HK-2 (cell line): ENCODE results near the gene ITPR1.
A peak's percentile ranks its signal among the peaks of the same experiment; 100 is the strongest.

Experiments
- DNase-seq: peaks from one replicate; pipeline ENCODE4 v3.0.0-alpha.2; 2018; ENCODE audit not compliant: unreplicated experiment

Gene ITPR1

GRCh38 chr3:4720316-4721075 lies 227.3 kb downstream of the ITPR1 start:
- no peak for DNase-seq

- DNase-seq: no peak
Measured at GRCh38 chr3:4721511-4721911, 228.4 kb downstream of the ITPR1 start.

- peak; percentile 46 for DNase-seq
Measured at GRCh38 chr3:4722103-4722502, 229.0 kb downstream of the ITPR1 start.

GRCh38 chr3:4724051-4724629 lies 231.0 kb downstream of the ITPR1 start:
- no peak for DNase-seq

GRCh38 chr3:4726549-4726948 lies 233.4 kb downstream of the ITPR1 start:
- DNase-seq: no peak

- no peak for DNase-seq
Measured at GRCh38 chr3:4729061-4729973, 236.2 kb downstream of the ITPR1 start.

- DNase-seq: no peak
Measured at GRCh38 chr3:4730719-4731118, 237.6 kb downstream of the ITPR1 start.

- no peak for DNase-seq
Measured at GRCh38 chr3:4731543-4732111, 238.5 kb downstream of the ITPR1 start.

GRCh38 chr3:4732925-4733324 lies 239.8 kb downstream of the ITPR1 start:
- DNase-seq: no peak

GRCh38 chr3:4734454-4734853 lies 241.3 kb downstream of the ITPR1 start:
- no peak for DNase-seq

- DNase-seq: no peak
Measured at GRCh38 chr3:4735243-4735642, 242.1 kb downstream of the ITPR1 start.

- DNase-seq: no peak
Measured at GRCh38 chr3:4736284-4736861, 243.2 kb downstream of the ITPR1 start.

- no peak for DNase-seq
Measured at GRCh38 chr3:4738737-4739274, 245.7 kb downstream of the ITPR1 start.

- no peak for DNase-seq
Measured at GRCh38 chr3:4739289-4740236, 246.4 kb downstream of the ITPR1 start.

- no peak for DNase-seq
Measured at GRCh38 chr3:4740397-4741105, 247.4 kb downstream of the ITPR1 start.

- DNase-seq: no peak
Measured at GRCh38 chr3:4741106-4741403, 247.9 kb downstream of the ITPR1 start.

GRCh38 chr3:4741404-4742307 lies 248.5 kb downstream of the ITPR1 start:
- DNase-seq: peak; percentile 65

GRCh38 chr3:4742359-4742758 lies 249.2 kb downstream of the ITPR1 start:
- no peak for DNase-seq

- no peak for DNase-seq
Measured at GRCh38 chr3:4743371-4743770, 250.2 kb downstream of the ITPR1 start.
